ENCODE data around the gene LRTM1.

The LRTM1 gene

DNA sequence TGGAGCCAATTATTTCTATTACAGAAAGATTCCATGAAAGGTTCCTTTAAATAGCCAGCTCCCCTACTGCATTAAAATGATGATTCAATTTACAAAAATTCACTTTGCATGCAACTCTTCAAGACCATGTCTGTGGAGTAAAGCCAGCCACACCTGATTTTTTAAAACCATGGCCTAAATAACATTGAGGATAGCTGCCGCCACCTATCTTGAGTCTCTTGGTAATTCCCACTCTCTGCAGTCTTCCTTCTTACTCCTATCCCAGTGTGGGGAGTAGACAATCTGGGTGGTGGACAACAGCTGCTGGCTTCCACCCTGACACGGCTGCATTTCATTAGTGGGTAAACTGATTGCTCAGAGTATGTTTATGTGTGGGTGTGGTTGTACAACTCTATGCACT, 10.7 kb downstream of the LRTM1 start:
- TF ChIP-seq GATA2 (IDR thresholded peaks at IDR 0.05; ENCODE audit: low read depth, low read length) (no peak), GATA3 (IDR thresholded peaks at IDR 0.05; ENCODE audit: low read depth, low read length) (no peak)

DNA sequence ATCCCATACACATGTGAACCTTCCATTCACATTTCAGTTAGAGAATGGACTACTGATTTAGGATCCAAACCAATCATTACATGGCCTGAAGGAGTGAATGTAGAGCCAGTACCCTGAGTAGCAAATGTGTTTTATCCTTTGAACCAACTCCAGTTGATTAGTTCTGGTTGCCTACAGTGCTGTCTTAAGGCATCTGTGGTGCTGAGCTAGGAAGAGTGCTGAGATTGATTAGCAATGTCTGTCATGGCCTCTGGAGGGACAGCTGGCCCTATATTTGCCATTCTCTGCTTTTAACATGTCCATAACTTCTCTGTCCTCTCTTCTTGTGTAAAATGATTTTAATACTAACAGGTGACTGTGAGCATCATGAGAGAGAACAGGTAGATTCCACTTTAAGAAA, 11.1 kb downstream of the LRTM1 start:
- TF ChIP-seq GATA2 (IDR thresholded peaks at IDR 0.05; ENCODE audit: low read depth, low read length) (no peak), GATA3 (IDR thresholded peaks at IDR 0.05; ENCODE audit: low read depth, low read length) (no peak)

GRCh38 chr3:54915976-54916375, 11.9 kb downstream of the LRTM1 start:
- TF ChIP-seq GATA3 (IDR thresholded peaks at IDR 0.05; ENCODE audit: low read depth, low read length) = no peak
- no peak for TF ChIP-seq GATA2 (IDR thresholded peaks at IDR 0.05; ENCODE audit: low read depth, low read length)

GRCh38 chr3:54915181-54915580, 12.7 kb downstream of the LRTM1 start:
- no peak for TF ChIP-seq GATA2 (IDR thresholded peaks at IDR 0.05; ENCODE audit: low read depth, low read length)
- TF ChIP-seq GATA3 (IDR thresholded peaks at IDR 0.05; ENCODE audit: low read depth, low read length) = no peak

DNA sequence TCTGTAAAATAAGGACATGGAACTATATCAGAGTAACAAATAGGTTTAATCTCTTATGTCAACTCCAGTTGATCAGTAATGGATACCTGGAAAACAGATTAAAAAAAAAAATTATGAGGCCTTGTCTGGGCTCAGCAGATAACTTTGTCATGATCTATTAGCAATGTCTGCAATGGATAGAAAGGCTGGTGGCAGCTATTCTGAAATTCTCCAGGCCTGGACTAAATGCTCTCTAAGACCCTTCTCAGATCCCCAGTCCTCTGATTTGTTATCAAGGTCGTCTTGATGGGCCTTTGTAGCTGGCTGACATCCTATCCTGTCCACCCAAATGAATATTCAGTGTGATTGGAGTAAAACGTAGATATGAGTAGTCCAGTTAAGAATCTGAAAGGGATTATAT, 13.7 kb downstream of the LRTM1 start:
- TF ChIP-seq GATA3 (IDR thresholded peaks at IDR 0.05; ENCODE audit: low read depth, low read length) = no peak
- TF ChIP-seq GATA2 (IDR thresholded peaks at IDR 0.05; ENCODE audit: low read depth, low read length) = peak; percentile 64

- TF ChIP-seq GATA3 (IDR thresholded peaks at IDR 0.05; ENCODE audit: low read depth, low read length) (no peak), GATA2 (IDR thresholded peaks at IDR 0.05; ENCODE audit: low read depth, low read length) (no peak)
Measured at GRCh38 chr3:54909191-54909590, 18.7 kb downstream of the LRTM1 start.

DNA sequence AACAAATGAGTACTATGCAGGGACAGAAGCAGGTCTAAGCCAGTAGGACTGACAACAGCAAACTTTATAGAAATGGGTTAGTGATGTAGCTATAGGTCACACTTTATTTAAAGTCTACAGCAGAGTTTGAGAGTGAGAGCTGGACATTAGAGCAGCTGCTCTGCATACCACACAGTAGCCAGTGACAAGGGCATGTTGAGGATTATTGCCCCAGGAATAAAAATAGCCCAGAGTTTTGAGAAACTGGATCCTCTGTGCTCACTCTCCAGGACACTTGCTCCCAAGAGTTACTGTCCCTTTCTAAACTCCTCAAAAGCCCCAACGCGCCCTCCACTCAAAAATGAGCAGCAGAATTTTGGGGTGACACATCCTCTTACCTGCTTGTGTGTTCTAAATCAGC, 21.1 kb downstream of the LRTM1 start:
- no peak for TF ChIP-seq GATA2 (IDR thresholded peaks at IDR 0.05; ENCODE audit: low read depth, low read length)
- TF ChIP-seq GATA3 (IDR thresholded peaks at IDR 0.05; ENCODE audit: low read depth, low read length) = no peak

- TF ChIP-seq GATA3 (IDR thresholded peaks at IDR 0.05; ENCODE audit: low read depth, low read length) = no peak
- no peak for TF ChIP-seq GATA2 (IDR thresholded peaks at IDR 0.05; ENCODE audit: low read depth, low read length)
Measured at GRCh38 chr3:54905920-54906319, 21.9 kb downstream of the LRTM1 start.

- TF ChIP-seq GATA2 (IDR thresholded peaks at IDR 0.05; ENCODE audit: low read depth, low read length) = no peak
- no peak for TF ChIP-seq GATA3 (IDR thresholded peaks at IDR 0.05; ENCODE audit: low read depth, low read length)
Measured at GRCh38 chr3:54905261-54905888, 22.5 kb downstream of the LRTM1 start.

- TF ChIP-seq GATA3 (IDR thresholded peaks at IDR 0.05; ENCODE audit: low read depth, low read length) (no peak), GATA2 (IDR thresholded peaks at IDR 0.05; ENCODE audit: low read depth, low read length) (no peak)
Measured at GRCh38 chr3:54901906-54902685, 25.8 kb downstream of the LRTM1 start.

DNA sequence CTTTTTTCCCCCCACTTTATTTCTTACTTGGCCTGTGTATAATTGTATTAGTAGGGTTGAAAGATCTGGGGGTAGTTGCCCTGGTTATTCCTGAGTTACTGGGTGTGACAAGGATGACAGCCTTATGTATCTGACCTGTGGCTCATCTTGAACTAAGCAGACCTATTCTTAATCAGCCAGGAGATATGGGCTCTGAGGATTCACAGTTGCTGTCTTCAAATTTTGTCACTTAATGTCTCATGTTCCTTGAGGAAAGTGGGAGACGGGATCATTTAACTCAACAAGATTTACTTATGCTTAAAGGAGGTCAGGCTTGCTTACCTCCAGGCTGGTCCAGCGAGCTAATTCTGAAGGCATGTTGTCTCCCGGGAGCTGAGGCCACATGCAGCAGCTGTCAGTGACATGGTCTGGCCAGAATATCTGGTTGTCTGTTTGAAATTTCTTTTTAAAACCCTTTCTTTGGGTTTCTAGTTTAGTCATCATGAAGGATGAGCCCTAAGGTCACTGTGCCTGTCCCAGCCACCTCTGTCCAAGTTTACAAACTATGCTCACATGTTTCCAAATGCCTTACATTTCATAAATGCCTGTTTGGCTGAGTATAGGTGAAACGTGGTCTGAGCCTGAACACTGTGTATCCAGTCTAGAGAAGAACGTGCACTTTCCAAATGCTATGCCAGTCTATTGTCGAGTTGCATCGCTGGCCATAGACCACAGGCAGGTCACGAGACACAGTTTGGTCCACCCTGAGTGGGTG, 26.8 kb downstream of the LRTM1 start:
- TF ChIP-seq GATA3 (IDR thresholded peaks at IDR 0.05; ENCODE audit: low read depth, low read length) (no peak), GATA2 (IDR thresholded peaks at IDR 0.05; ENCODE audit: low read depth, low read length) (no peak)

- TF ChIP-seq GATA3 (IDR thresholded peaks at IDR 0.05; ENCODE audit: low read depth, low read length) = no peak
- TF ChIP-seq GATA2 (IDR thresholded peaks at IDR 0.05; ENCODE audit: low read depth, low read length) = no peak
Measured at GRCh38 chr3:54899273-54899672, 28.6 kb downstream of the LRTM1 start.

DNA sequence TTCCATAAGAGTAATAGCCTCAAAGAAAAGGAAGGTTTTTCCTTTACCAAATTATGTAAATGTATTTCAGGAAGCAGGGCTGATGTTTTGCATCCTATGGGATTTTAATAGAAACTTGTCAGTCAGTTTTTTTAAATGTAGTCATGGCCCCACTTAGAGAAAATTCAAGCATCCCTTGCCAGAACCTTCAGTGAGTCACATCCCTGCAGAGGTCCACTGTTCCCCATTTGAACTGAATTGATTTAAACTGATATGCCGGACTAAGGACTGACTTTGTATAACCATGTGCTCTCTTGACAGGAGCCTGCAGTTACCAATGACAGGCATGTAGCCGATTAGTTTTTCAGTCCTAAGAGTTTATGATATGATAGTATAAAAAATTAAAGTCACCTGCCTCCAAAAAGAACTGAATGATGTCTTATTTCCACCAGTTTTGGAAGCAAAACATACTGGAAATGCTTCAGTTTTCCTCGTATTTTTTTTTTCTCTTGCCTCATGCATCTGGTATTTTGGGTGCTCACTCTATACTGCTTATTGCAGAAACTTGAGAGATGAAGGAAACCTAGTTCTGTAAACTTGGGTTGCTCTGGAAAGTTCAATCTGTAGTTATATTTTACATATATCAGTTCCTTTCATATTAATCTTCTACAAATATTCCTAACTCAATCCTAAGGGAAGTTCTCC, 30.7 kb downstream of the LRTM1 start:
- TF ChIP-seq GATA3 (IDR thresholded peaks at IDR 0.05; ENCODE audit: low read depth, low read length) (no peak), GATA2 (IDR thresholded peaks at IDR 0.05; ENCODE audit: low read depth, low read length) (no peak)

DNA sequence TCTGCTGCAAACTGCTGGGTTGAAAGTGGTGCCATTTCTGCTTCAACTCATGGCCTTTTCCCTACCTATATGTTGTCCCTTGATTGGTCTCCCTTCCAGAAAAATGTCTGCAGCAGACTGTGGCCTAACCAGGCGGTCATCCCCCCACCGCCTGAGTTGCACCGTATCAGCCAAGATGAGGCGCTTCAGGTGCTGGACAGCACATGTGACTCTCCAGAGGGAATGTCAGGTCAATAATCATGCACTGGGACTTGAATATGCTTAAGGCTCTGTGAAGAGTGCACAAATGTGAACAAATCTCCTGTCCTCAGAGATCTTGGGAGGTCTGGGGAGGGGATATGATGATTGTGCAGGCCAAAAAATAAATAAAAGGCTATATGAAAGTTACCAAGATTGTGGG, 32.2 kb downstream of the LRTM1 start:
- TF ChIP-seq GATA2 (IDR thresholded peaks at IDR 0.05; ENCODE audit: low read depth, low read length) = no peak
- no peak for TF ChIP-seq GATA3 (IDR thresholded peaks at IDR 0.05; ENCODE audit: low read depth, low read length)

Data from SH-SY5Y (cell line).